OCI-LY7 (cell line): ENCODE results near the gene HDAC4.

ENCODE experiments used
- EZH2phosphoT487 ChIP-seq: fragments of 200-600 bp; sonication (generic); IDR thresholded peaks from 2 replicates; pipeline ENCODE4 v1.6.1; 2018; ENCODE audit warnings: low read depth, borderline replicate concordance, mild to moderate bottlenecking, mixed run types, antibody characterized with exemption, low read length, moderate library complexity, mixed read lengths
- TF ChIP-seq, protein P1 (sequence below): fragments of 200-600 bp; sonication (generic); conservative IDR thresholded peaks from 2 replicates; pipeline ENCODE4 v1.5.1; 2014; ENCODE audit warnings: mild to moderate bottlenecking, antibody characterized with exemption, low read length, moderate library complexity, mixed read lengths

DNA sequence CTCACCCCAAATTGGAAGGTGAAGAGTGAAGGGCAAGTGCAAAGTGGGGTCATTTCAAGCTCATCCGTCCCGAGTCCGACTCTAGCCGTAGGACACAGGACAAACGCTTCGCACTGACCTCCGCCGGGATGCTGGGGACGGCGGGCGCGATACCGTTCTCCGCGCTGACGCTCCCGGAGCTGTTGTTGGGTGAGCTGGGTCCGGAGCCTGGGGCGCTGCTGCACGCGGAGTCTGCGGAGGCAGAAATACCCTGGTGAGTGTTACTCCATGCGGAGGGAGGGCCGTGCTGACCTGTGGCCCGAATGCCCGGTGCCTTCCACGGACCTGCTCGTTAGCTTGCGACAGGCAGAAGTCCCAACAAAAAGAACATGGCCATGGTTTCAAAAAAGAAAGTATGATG, 261.3 kb downstream of the HDAC4 start:
- TF ChIP-seq, protein P1, sequence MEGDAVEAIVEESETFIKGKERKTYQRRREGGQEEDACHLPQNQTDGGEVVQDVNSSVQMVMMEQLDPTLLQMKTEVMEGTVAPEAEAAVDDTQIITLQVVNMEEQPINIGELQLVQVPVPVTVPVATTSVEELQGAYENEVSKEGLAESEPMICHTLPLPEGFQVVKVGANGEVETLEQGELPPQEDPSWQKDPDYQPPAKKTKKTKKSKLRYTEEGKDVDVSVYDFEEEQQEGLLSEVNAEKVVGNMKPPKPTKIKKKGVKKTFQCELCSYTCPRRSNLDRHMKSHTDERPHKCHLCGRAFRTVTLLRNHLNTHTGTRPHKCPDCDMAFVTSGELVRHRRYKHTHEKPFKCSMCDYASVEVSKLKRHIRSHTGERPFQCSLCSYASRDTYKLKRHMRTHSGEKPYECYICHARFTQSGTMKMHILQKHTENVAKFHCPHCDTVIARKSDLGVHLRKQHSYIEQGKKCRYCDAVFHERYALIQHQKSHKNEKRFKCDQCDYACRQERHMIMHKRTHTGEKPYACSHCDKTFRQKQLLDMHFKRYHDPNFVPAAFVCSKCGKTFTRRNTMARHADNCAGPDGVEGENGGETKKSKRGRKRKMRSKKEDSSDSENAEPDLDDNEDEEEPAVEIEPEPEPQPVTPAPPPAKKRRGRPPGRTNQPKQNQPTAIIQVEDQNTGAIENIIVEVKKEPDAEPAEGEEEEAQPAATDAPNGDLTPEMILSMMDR = no peak
- no peak for TF ChIP-seq EZH2phosphoT487
